Measurements from ENCODE around the gene SOCS6.
"Not testable (repeated sequence)": the region's sequence is repeated elsewhere in the genome, so short reads cannot be mapped to it uniquely, and the experiment has no call there.

SOCS6 gene, protein sequence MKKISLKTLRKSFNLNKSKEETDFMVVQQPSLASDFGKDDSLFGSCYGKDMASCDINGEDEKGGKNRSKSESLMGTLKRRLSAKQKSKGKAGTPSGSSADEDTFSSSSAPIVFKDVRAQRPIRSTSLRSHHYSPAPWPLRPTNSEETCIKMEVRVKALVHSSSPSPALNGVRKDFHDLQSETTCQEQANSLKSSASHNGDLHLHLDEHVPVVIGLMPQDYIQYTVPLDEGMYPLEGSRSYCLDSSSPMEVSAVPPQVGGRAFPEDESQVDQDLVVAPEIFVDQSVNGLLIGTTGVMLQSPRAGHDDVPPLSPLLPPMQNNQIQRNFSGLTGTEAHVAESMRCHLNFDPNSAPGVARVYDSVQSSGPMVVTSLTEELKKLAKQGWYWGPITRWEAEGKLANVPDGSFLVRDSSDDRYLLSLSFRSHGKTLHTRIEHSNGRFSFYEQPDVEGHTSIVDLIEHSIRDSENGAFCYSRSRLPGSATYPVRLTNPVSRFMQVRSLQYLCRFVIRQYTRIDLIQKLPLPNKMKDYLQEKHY

DNA sequence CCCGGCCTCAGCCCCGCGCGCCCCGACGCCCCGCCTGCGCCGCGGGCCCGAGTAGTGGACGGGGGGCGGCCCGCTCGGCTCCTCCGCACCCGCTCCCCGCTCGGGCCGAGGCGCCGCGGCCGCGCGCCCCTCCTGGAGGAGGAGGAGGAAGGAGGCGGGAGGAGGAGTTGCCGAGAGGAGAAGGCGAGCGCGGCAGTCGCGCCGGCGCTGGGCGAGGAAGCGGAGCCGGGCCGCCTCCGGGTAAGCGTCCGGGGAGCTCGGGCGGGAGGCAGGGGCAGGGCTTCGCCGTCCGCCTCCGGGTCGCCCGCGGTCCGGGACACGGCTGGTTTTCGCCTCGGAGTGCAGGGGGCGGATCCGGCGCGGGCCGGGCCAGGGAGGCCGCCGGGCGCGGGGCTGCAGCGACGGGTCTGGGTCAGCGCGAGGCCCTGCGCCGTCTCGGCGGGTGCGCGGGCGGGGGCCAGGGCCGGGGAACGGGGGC, at the start of gene SOCS6:
TSS of gene SOCS6 (plus strand) at position 195 of the 478 bp plus-strand sequence. CDS start 35,624 bp downstream, outside the sequence.
- DNase-seq (ENCODE audit: low read depth in 4 of 4, low spot score in 1 of 4): peak in 1 of 4 experiments; percentile 26

DNA sequence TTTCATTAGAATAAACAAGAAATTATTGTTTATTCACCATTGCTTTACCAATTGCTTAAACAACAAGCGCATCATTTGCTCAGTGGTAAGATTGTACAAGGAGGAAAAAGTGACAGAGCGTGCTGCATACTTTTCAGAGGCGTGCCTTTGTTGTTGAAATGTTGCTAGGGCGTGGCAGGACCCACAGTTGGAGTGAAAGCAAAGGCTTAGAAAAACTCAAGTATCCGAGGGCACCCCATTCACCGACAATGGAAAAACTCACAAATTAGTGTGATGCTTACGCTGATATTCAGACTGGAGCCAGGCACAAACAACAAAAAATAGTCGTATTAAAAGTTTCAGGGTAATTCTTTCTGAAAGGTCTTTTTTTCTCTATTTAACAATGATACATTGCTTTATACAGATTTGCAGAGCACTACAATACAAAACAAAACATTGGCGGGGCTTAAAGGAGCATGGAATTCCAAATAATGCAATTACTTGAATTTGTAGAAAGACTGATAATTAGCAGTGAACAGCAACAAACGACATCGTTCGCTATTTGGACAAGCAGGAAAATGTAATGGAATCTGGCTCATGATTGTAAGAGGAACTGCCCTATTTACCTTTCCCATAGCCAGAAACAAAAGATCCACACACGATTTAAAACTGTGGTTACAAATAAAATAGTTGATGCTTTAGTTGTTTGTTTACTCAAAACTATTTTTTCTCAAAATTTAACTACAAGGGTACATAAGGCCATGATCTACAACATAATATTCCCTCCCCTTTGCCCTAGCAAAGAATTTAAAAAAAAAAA, 45.5 kb upstream of the SOCS6 start:
- DNase-seq (ENCODE audit: low read depth in 4 of 4, low spot score in 1 of 4): no peak

DNA sequence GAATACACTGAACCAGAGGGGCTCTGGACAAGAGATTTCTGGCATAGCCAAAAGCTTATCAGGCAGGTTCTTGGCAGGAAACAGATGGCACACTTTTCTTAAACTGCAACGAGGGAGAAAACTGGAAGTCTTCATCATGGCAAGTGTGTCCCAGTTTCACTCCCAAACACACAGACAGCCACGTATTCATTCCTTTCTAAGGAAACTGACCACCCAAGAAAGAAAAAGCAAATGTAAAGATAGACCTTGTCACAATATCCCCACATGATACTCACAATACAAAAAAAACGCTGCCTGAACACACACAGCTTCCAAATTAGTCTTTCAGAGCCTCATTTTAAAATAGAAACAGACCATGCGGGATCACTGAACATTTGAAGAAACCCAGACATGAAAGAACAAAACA, 42.8 kb upstream of the SOCS6 start:
- no peak for DNase-seq (ENCODE audit: low read depth in 4 of 4, low spot score in 1 of 4)

DNA sequence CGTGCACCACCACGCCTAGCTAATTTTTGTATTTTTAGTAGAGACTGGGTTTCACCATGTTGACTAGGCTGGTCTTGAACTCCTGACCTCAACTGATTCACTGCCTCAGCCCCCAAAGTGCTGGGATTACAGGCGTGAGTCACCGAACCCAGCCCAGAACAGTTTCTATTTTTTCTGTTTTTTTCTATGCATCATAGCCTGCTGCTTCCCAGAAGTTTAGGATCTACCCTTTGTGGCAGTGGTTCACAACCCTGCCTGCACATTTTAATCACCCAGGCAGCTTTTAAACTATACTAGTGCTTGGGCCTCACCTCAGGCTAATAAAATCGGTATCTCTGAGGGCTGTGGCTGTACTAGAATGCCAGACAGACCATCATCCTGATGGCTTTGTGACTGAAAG, 39.7 kb upstream of the SOCS6 start:
- DNase-seq (ENCODE audit: low read depth in 4 of 4, low spot score in 1 of 4): no peak

DNA sequence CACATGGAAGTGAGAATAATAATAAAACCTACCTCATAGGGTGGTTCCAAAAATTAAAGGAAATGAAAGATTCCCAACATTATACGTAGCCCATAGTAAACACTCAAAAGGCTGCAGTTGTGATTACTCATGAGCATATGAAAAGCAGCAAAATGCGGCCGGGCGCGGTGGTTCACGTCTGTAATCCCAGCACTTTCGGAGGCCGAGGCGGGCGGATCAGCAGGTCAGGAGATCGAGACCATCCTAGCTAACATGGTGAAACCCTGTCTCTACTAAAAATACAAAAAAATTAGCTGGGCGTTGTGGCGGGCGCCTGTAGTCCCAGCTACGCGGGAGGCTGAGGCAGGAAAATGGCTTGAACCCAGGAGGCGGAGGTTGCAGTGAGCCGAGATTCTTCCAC, 39.0 kb upstream of the SOCS6 start:
- DNase-seq (ENCODE audit: low read depth in 4 of 4, low spot score in 1 of 4): not testable (repeated sequence)

DNA sequence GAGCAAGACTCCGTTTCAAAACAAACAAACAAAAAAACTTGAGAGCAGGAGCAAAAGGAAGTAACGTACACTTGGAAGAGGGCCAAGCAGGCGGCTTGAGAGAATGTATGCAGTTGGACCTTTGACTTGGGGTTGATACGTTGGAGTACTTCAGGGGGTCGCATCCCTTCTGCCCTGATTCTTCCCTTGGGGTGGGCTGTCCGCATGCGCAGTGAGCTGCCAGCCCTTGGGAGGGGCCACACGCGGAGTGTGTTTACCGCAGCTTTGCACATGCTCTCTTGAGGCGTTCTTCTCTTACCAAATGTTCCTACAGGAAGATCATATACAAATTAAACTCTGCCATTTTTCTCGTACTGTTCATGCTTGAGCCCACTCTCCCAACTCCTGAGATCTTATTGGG, 38.1 kb upstream of the SOCS6 start:
- DNase-seq (ENCODE audit: low read depth in 4 of 4, low spot score in 1 of 4): no peak

DNA sequence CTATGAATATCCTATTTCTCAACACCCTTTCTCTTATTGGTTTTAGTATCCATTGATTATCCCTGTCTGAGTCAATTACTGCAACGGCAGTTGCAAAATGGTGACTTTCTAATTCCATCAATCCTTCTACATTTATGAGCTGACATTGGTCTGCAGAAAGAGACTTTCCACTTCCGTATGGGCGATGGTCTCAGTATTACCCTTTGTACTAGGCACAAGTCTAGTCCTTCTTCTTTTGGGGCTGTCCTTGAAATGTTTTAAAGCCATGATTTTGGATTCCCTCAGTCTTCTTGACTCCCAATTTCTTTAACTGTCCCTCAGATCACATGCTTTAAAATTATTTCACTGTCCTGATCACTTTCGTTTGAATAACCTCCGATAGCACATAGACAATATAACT, 32.7 kb upstream of the SOCS6 start:
- no peak for DNase-seq (ENCODE audit: low read depth in 4 of 4, low spot score in 1 of 4)

DNA sequence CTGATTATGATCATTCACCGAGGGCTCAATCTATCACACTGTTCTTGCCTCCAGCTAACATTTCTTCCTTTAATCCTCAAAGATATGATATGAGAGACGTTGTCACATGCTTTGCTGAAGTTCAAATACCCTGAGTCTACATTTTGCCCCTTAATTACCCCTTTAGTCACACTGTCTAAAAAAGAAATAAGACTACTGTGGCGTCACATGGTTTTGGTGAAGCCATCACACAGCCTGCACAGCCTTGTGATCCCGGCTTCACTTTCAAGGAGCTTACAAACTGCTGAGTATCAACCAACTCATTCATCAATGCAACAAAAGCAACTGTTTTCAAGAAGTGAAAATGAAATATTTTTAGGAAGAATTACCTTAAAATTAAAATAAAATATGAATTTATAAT, 31.9 kb upstream of the SOCS6 start:
- no peak for DNase-seq (ENCODE audit: low read depth in 4 of 4, low spot score in 1 of 4)

DNA sequence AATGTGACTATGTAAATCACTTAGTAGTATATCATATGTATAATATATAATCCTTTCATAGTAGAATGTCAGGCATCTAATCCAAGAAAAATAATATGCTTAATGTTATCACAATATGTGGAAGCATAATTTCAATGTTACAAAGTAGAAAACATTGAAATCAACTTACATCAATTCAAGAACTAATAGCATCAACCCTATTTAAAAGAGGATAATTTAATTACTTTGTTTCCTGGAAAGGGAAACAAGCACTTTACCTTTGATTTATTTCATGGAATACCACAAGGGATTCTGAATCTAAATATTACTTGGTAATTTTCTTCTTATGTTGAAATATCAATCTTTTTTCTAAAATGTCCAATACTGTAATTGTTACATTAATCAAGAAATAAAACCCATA, 30.6 kb upstream of the SOCS6 start:
- DNase-seq (ENCODE audit: low read depth in 4 of 4, low spot score in 1 of 4): no peak

DNA sequence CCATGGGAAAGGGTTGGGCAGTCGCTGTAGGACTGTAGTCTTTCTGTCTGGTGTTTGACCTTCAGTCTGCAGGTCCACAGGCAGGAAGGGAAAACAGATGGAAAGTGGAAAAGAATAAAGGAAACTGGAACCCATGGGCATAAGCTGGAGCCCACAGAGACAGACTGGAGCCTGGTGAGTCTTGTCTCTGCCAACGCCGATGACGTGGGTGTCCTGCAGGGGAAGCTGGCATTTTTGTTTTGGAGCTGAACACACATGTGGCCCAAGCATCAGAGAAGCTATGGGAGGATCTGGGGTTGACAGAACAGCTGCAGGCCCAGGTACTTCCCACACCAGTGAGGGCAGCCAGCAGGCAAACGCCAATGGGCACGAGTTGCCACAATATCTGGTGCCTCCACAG, 28.2 kb upstream of the SOCS6 start:
- no peak for DNase-seq (ENCODE audit: low read depth in 4 of 4, low spot score in 1 of 4)

DNA sequence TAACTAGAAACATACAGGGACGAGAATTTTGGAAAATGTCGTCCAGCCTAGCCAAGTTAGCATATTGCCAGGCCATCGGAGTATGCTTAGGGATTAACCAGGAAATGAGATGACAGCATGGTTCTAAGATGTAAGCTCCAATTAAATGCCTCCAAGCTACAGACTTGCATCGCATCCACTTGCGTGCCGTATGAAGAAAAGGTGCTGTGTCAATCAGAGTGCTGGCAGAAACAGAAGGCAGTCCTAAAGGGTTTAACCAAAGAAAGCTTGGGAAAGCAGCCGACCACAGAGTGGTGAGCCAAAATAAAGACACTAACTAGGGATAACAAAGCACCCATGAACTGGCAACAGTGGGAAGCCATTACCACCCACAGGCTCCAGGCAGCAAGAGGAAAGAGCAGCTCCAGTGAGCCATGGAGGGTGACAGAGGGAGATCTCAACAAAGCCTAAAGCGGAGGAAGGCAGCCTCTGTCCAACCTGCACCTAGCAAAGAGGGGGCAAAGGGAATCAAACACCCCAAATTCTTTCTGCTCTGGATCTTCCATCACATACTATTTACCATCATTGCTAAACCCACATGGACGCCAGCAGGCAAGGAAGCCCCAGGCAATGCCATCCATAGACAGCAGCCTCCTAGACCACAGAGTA, 27.6 kb upstream of the SOCS6 start:
- DNase-seq (ENCODE audit: low read depth in 4 of 4, low spot score in 1 of 4): no peak

DNA sequence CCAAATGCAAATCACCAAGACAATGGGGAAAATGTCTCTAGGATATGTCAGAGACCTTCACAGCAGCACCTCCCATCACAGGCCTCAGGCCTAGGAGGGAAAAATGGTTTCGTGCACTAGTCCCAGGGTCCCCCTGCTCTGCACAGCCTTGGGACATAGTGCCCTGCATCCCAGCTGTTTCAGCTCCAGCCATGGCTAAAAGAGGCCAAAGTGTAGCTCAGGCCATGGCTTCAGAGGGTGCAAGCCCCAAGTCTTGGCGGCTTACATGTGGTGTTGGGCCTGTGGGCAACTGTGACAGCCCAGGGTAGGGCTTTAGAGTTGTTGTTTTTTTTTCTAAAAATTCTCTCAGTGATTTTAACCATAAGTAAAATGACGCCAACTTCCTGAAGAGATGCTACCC, 25.5 kb upstream of the SOCS6 start:
- no peak for DNase-seq (ENCODE audit: low read depth in 4 of 4, low spot score in 1 of 4)

DNA sequence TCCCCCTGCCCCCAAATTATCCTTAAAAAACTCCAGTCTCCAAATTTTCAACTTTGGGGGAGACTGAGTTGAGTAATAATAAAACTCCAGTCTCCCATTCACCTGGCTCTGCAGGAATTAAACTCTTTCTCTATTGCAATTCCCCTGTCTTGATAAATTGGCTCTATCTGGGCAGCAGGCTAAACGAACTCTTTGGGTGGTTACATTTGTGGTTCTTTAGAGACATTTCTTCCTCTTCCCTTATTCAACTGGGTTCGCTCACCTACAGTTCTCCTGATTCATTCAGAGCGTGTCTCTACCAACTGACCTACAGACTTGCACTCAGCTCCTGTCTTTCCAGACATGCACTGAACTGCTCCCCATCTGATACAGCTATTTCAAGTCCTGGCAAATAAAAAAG, 17.1 kb upstream of the SOCS6 start:
- no peak for DNase-seq (ENCODE audit: low read depth in 4 of 4, low spot score in 1 of 4)

DNA sequence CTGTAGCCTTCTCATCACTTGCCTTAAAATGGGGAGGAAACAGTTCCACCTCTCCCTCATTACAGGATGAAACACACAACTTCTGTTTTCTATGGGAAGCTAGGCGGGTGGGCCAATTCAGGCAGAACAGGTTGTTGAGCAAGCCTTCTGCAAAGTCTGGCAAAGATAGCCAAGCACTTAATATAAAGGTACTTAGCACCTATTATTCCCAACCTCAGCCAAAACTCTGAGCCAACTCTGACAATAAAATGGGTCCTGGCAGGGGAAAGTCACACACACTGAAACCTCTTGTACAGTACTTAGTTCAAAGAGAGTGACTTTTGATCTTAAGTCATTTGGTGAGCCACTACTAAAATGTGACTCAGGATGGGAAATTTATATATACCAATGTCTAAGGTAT, 15.8 kb upstream of the SOCS6 start:
- no peak for DNase-seq (ENCODE audit: low read depth in 4 of 4, low spot score in 1 of 4)

DNA sequence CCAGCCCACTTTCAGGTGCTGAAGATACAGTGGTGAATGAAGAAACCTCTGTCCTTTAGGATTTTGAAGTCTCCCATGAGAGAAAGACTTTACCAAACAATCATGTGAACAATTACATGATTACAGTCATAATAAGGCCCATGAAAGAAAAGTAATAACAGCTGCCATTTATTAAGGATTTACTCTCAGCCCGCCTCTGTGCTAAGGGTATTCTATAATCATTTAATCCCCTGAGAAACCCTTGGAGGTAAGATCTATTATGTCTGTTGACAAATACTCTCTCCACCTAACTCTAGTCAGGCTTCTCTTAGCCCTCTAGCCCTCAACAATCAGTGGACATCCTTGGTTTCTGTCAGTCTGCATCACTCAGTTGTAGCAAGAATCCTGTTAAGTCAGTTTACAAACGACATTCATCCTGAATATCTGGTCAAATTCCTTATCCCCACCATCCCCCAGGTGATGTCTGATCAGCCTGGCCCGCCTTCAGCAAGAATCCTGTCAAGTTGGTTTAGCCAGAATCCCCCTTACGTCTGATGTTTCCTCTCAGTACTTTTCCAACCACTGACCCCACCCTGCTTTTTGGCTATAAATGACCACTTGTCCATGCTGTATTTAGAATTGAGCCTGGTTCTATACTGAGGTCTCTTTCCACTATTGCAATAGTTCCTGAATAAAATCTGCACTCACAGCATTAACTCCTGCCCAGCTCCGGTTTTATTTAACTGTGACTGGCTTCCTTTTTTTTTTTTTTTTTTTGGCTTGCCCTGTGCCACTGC, 12.2 kb upstream of the SOCS6 start:
- DNase-seq (ENCODE audit: low read depth in 4 of 4, low spot score in 1 of 4): no peak

DNA sequence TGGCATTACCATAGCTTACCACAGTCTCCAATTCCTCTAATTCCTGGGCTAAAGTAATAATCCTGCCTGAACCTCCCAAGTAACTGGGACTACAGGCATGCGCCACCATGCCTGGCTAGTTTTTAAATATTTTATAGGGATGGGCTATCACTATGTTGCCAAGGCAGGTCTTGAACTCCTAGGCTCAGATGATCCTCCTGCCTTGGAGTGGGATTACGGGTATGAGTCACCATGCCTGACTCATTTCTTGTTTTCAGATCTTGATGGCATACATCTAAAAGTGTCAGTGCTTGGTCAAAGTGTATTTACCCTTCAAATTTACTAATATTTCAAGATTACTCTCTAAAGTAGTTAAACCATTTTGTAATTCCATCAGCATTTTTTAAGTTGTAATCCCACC, 9.4 kb upstream of the SOCS6 start:
- no peak for DNase-seq (ENCODE audit: low read depth in 4 of 4, low spot score in 1 of 4)

DNA sequence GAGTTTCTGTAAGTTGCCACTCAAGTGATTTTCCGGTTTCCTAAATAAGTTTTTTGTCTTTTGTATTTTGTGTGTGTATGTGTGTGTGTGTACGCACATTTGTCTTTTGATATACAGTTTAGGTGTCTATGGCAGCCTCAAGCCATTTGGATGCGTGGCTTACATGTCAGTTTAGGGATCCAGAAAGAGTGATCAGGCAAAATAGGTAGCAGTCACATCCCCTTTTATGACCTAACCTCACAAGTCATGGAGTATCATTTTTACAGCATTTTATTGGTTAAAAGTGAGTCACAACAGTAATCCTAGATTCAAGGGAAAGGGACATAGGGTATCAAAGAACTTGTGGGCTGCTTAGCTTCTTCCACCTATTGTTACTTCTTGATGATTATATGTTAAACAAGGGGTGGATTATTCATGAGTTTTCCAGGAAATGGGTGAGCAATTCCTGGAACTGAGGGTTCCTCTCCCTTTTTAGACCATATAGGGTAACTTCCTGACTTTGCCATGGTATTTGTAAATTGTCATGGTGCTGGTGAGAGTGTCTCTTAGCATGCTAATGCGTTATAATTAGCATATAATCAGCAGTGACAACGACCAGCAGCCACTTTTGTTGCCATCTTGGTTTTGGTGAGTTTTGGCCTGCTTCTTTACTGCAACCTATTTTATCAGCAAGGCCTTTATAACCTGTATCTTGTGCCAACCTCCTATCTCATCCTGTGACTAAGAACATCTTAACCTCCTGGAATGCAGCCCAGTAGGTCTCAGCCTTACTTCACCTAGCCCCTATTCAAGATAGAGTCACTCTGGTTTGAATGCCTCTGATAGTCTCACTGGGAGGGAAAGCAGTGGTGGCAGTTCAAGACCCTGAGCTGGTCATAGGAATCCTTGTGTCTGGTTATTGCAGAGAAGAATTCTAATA, 8.6 kb upstream of the SOCS6 start:
- DNase-seq (ENCODE audit: low read depth in 4 of 4, low spot score in 1 of 4): no peak

DNA sequence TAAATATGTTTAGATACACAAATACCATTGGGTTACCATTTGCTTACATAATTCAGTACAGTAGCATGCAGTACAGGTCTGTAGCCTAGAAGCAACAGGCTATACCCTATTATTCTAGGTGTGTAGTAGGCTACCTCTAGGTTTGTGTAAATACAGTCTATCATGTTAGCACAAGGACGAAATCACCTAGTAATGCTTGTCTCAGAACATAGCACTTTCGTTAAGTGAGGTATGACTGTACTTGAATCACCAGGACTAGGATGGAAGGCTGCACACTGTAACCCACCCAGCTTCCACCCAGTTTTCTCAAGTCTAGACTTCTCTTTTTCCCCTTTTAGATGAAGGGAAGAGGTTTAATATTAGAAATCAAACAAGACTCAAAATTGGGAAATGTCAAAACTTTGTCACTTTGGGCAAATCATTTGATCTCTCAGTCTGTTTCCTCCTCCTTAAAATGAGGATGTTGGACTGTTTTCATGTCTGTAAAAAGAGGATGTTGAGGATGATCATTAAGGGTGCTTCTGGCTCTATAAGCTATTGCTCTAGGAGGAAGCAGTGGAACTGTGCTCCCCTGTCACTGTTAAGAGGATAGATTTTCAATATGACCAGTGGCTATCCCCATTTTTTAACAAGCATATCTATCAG, 3.7 kb upstream of the SOCS6 start:
- DNase-seq (ENCODE audit: low read depth in 4 of 4, low spot score in 1 of 4): no peak

DNA sequence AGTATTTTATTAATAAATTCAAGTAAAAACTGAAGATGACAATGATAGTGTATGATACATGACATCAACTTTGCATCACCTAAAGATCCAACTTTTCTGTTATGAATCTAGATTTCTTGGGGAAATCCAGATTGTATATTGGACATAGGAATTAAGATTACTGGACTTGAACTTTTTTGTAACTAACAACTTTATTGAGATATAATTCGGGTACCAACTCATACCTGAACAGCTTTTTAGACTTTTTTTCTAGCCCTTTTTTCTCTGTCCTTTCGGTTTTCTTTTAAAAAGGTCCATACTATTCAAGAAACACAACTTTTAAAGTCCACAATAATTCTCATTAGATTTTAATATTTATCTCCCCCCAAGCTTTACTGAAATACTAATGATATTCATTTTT, 1.1 kb upstream of the SOCS6 start:
- no peak for DNase-seq (ENCODE audit: low read depth in 4 of 4, low spot score in 1 of 4)

Data from stimulated activated CD4-positive, alpha-beta T cell treated with anti-CD3 and anti-CD28 coated beads, Interleukin-1b, Interleukin-23, amount 100 ng/mL, for 24 hours (primary cell).